ENCODE data around the gene PLA2R1.

Gene PLA2R1

DNA sequence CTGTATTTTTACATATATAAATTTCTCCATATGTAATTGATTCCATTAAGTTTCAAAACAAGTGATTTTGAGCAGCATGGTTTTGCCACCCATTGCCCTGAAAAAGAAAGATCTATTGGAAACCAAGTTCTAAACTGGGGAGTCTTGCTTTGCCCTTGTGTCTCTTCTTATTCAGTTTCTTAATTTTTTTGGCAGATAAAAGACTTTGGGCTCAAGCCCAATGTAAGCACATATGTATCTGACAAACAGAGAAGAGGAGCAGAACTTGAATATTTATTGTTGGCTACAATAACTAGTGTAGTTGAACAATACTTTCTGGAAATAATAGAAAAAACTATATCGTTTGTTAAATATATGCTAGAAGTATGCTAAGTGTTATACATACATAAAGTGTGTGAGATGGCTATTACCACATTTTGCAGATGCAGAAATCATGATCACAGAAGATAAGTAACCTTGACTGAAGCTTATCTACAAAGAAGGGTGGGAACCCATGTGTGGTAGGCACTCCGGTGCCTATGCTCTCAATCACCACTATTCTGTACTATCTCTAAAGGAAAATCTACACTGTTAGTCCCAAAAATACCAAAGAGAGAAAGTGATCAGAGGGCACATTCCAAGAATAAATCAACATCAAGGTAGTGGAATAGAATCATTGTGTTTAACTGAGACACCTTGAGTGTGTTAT lies 109.1 kb downstream of the PLA2R1 start:
- H4K8ac ChIP-seq (ENCODE audit: low read depth, low read length), result no peak overlapping the region
- H2BK120ac ChIP-seq (ENCODE audit: low read depth, low read length), result no peak overlapping the region
- no peak overlapping the region for H3K23ac ChIP-seq (ENCODE audit: low read depth, low read length, poor library complexity)
- no peak overlapping the region for H3K18ac ChIP-seq (ENCODE audit: low read length)
- H2BK5ac ChIP-seq (ENCODE audit: low read length), result no peak overlapping the region
- H3K4me2 ChIP-seq (ENCODE audit: insufficient read depth, low read length, poor library complexity, severe bottlenecking), result no peak overlapping the region
- no peak overlapping the region for H3K4ac ChIP-seq (ENCODE audit: low read length)
- H2AFZ ChIP-seq (ENCODE audit: low read length), result no peak overlapping the region
- H3K27ac ChIP-seq (replicated peaks; ENCODE audit: low read length), result no peak overlapping the region
- no peaks in the 10 kb centered on the region for H3K79me1 ChIP-seq (ENCODE audit: low read depth, low read length)
- H2BK15ac ChIP-seq (ENCODE audit: low read length), result no peak overlapping the region
- no peak overlapping the region for H2AK5ac ChIP-seq (ENCODE audit: low read depth, low read length)
- no peak overlapping the region for H3K14ac ChIP-seq (ENCODE audit: low read length)
- WGBS, 2 donors (ENCODE audit: extremely low coverage in 2 of 2, insufficient read length in 2 of 2, insufficient replicate concordance in 1 of 2), result no CpG with 5 or more reads among the region's 2 CpGs
- no peaks in the 10 kb centered on the region for H3K36me3 ChIP-seq (replicated peaks in 1 of 2; ENCODE audit: control insufficient read depth in 2 of 2, insufficient read depth in 2 of 2, low read length in 2 of 2)
- no peak overlapping the region for H4K91ac ChIP-seq (ENCODE audit: low read depth, low read length, poor library complexity)
- H2BK12ac ChIP-seq (ENCODE audit: low read length), result no peak overlapping the region
- no peak overlapping the region for H3K4me3 ChIP-seq (ENCODE audit: low read length in 2 of 2)
- H3K9me3 ChIP-seq (replicated peaks in 1 of 2; ENCODE audit: control insufficient read depth in 2 of 2, insufficient read depth in 1 of 2, low read depth in 1 of 2, low read length in 2 of 2), result no peaks in the 10 kb centered on the region
- H3K4me1 ChIP-seq (ENCODE audit: control insufficient read depth in 2 of 2, insufficient read depth in 1 of 2, low read depth in 1 of 2, low read length in 2 of 2), result no peaks in the 10 kb centered on the region
- no peak for DNase-seq (ENCODE audit: low spot score)
- H3K27me3 ChIP-seq (ENCODE audit: control insufficient read depth in 3 of 3, insufficient read depth in 3 of 3, low read depth in 1 of 3, low read length in 3 of 3), result no peaks in the 10 kb centered on the region
- H3K9ac ChIP-seq (ENCODE audit: low read depth, low read length, poor library complexity), result no peak overlapping the region

DNA sequence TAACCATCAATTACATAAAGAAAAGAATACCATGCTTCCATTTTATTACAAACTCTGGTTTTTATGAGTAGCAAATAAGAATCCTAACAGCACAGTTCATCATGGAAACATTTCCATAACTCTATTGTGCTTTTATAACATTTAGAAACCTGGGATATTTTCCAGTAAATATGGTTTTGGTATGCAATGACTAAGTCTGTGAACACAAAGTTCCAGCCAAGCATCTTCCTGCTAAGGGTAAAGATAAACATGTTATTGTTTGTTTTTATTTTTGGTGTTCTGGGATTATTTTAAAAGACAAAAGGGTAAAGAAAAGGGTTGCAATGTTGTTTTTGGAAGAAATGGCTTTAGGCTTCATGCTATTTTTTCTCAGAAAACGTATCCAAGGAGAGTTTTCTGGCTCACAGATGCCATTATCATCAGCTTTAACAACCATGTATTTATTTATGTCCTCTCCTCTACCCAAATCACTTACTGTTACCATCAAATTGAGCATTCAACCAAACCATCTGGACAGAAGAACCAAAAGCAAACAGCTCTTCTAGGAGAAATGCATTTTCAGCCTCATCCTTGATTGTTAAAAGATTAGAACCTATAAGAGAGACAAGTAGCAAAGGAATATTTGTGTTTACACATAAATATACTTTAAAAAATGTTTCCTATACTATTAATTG lies 116.0 kb downstream of the PLA2R1 start:
- Histone ChIP-seq H3K27me3 (ENCODE audit: control insufficient read depth in 3 of 3, insufficient read depth in 3 of 3, low read depth in 1 of 3, low read length in 3 of 3) (no peaks in the 10 kb centered on the region), H3K4ac (ENCODE audit: low read length) (no peak overlapping the region), H3K23ac (ENCODE audit: low read depth, low read length, poor library complexity) (no peak overlapping the region), H2AFZ (ENCODE audit: low read length) (no peak overlapping the region), H3K4me3 (ENCODE audit: low read length in 2 of 2) (no peak overlapping the region), H2BK120ac (ENCODE audit: low read depth, low read length) (no peak overlapping the region), H3K18ac (ENCODE audit: low read length) (no peak overlapping the region), H3K14ac (ENCODE audit: low read length) (no peak overlapping the region), H3K27ac (replicated peaks; ENCODE audit: low read length) (no peak overlapping the region), H2BK12ac (ENCODE audit: low read length) (no peak overlapping the region), H3K36me3 (replicated peaks in 1 of 2; ENCODE audit: control insufficient read depth in 2 of 2, insufficient read depth in 2 of 2, low read length in 2 of 2) (no peaks in the 10 kb centered on the region), H2BK5ac (ENCODE audit: low read length) (no peak overlapping the region), H3K79me1 (ENCODE audit: low read depth, low read length) (no peaks in the 10 kb centered on the region), H2BK15ac (ENCODE audit: low read length) (no peak overlapping the region), H3K4me2 (ENCODE audit: insufficient read depth, low read length, poor library complexity, severe bottlenecking) (no peak overlapping the region), H4K91ac (ENCODE audit: low read depth, low read length, poor library complexity) (no peak overlapping the region), H3K9me3 (replicated peaks in 1 of 2; ENCODE audit: control insufficient read depth in 2 of 2, insufficient read depth in 1 of 2, low read depth in 1 of 2, low read length in 2 of 2) (no peaks in the 10 kb centered on the region), H2AK5ac (ENCODE audit: low read depth, low read length) (no peak overlapping the region), H3K4me1 (ENCODE audit: control insufficient read depth in 2 of 2, insufficient read depth in 1 of 2, low read depth in 1 of 2, low read length in 2 of 2) (no peaks in the 10 kb centered on the region), H3K9ac (ENCODE audit: low read depth, low read length, poor library complexity) (no peak overlapping the region), H4K8ac (ENCODE audit: low read depth, low read length) (no peak overlapping the region)
- no peak for DNase-seq (ENCODE audit: low spot score)
- WGBS, 2 donors (ENCODE audit: extremely low coverage in 2 of 2, insufficient read length in 2 of 2, insufficient replicate concordance in 1 of 2), result no CpG with 5 or more reads among the region's 1 CpG

DNA sequence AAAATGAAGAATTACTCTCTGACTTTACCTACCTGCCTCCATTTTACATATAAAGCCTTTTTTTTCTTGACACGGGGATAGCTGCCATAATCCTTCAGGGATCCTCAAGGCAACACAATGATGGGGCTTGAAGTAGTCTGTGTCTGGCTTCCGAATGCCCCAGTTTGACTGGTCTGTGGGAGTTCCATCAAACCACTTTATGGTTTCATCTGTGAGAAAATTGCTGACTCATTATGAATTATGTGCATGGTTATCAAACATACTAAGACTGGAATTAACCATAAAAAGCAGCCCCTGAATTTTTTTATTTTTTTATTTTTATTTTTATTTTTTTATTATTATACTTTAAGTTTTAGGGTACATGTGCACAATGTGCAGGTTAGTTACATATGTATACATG lies 117.5 kb downstream of the PLA2R1 start:
- no peak overlapping the region for H3K4me3 ChIP-seq (ENCODE audit: low read length in 2 of 2)
- no CpG with 5 or more reads among the region's 2 CpGs for WGBS, 2 donors (ENCODE audit: extremely low coverage in 2 of 2, insufficient read length in 2 of 2, insufficient replicate concordance in 1 of 2)
- no peaks in the 10 kb centered on the region for H3K36me3 ChIP-seq (replicated peaks in 1 of 2; ENCODE audit: control insufficient read depth in 2 of 2, insufficient read depth in 2 of 2, low read length in 2 of 2)
- no peak overlapping the region for H3K4ac ChIP-seq (ENCODE audit: low read length)
- no peak overlapping the region for H2AK5ac ChIP-seq (ENCODE audit: low read depth, low read length)
- no peak overlapping the region for H2BK12ac ChIP-seq (ENCODE audit: low read length)
- H3K9ac ChIP-seq (ENCODE audit: low read depth, low read length, poor library complexity), result no peak overlapping the region
- H3K27me3 ChIP-seq (ENCODE audit: control insufficient read depth in 3 of 3, insufficient read depth in 3 of 3, low read depth in 1 of 3, low read length in 3 of 3), result no peaks in the 10 kb centered on the region
- H3K9me3 ChIP-seq (replicated peaks in 1 of 2; ENCODE audit: control insufficient read depth in 2 of 2, insufficient read depth in 1 of 2, low read depth in 1 of 2, low read length in 2 of 2), result no peaks in the 10 kb centered on the region
- no peaks in the 10 kb centered on the region for H3K4me1 ChIP-seq (ENCODE audit: control insufficient read depth in 2 of 2, insufficient read depth in 1 of 2, low read depth in 1 of 2, low read length in 2 of 2)
- H3K23ac ChIP-seq (ENCODE audit: low read depth, low read length, poor library complexity), result no peak overlapping the region
- no peak overlapping the region for H3K18ac ChIP-seq (ENCODE audit: low read length)
- no peak overlapping the region for H3K14ac ChIP-seq (ENCODE audit: low read length)
- no peak overlapping the region for H3K4me2 ChIP-seq (ENCODE audit: insufficient read depth, low read length, poor library complexity, severe bottlenecking)
- H3K79me1 ChIP-seq (ENCODE audit: low read depth, low read length), result no peaks in the 10 kb centered on the region
- H2BK5ac ChIP-seq (ENCODE audit: low read length), result no peak overlapping the region
- DNase-seq (ENCODE audit: low spot score), result no peak
- no peak overlapping the region for H2BK120ac ChIP-seq (ENCODE audit: low read depth, low read length)
- H4K8ac ChIP-seq (ENCODE audit: low read depth, low read length), result no peak overlapping the region
- no peak overlapping the region for H2BK15ac ChIP-seq (ENCODE audit: low read length)
- no peak overlapping the region for H2AFZ ChIP-seq (ENCODE audit: low read length)
- no peak overlapping the region for H3K27ac ChIP-seq (replicated peaks; ENCODE audit: low read length)
- no peak overlapping the region for H4K91ac ChIP-seq (ENCODE audit: low read depth, low read length, poor library complexity)

DNA sequence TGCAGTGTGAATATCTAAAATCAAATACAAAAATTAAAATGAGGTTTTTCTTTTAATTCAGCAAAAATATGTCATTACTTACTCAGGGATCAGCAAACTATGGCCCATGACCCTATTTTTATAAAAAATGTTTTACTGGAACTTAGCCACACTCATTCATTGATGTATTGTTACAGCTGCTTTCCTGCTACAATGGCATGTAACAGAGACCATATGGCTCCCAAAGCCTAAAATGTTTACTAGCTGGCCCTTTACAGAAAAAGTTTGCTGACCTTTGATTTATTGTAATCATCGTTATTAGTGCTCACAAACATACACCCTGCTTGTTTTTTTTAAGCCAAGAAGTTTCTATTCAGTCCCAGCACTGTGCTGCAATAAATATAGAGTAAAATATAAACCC lies 120.3 kb downstream of the PLA2R1 start:
- Histone ChIP-seq H4K8ac (ENCODE audit: low read depth, low read length) (no peak overlapping the region), H2AFZ (ENCODE audit: low read length) (no peak overlapping the region), H3K27ac (replicated peaks; ENCODE audit: low read length) (no peak overlapping the region), H3K9me3 (replicated peaks in 1 of 2; ENCODE audit: control insufficient read depth in 2 of 2, insufficient read depth in 1 of 2, low read depth in 1 of 2, low read length in 2 of 2) (no peaks in the 10 kb centered on the region), H3K79me1 (ENCODE audit: low read depth, low read length) (no peaks in the 10 kb centered on the region), H3K36me3 (replicated peaks in 1 of 2; ENCODE audit: control insufficient read depth in 2 of 2, insufficient read depth in 2 of 2, low read length in 2 of 2) (no peaks in the 10 kb centered on the region), H3K23ac (ENCODE audit: low read depth, low read length, poor library complexity) (no peak overlapping the region), H2AK5ac (ENCODE audit: low read depth, low read length) (no peak overlapping the region), H3K4me3 (ENCODE audit: low read length in 2 of 2) (no peak overlapping the region), H3K27me3 (ENCODE audit: control insufficient read depth in 3 of 3, insufficient read depth in 3 of 3, low read depth in 1 of 3, low read length in 3 of 3) (no peaks in the 10 kb centered on the region), H2BK15ac (ENCODE audit: low read length) (no peak overlapping the region), H3K4me2 (ENCODE audit: insufficient read depth, low read length, poor library complexity, severe bottlenecking) (no peak overlapping the region), H4K91ac (ENCODE audit: low read depth, low read length, poor library complexity) (no peak overlapping the region), H3K18ac (ENCODE audit: low read length) (no peak overlapping the region), H3K4ac (ENCODE audit: low read length) (no peak overlapping the region), H3K14ac (ENCODE audit: low read length) (no peak overlapping the region), H2BK120ac (ENCODE audit: low read depth, low read length) (no peak overlapping the region), H2BK5ac (ENCODE audit: low read length) (no peak overlapping the region), H3K9ac (ENCODE audit: low read depth, low read length, poor library complexity) (no peak overlapping the region), H2BK12ac (ENCODE audit: low read length) (no peak overlapping the region), H3K4me1 (ENCODE audit: control insufficient read depth in 2 of 2, insufficient read depth in 1 of 2, low read depth in 1 of 2, low read length in 2 of 2) (no peaks in the 10 kb centered on the region)
- no CpG with 5 or more reads among the region's 1 CpG for WGBS, 2 donors (ENCODE audit: extremely low coverage in 2 of 2, insufficient read length in 2 of 2, insufficient replicate concordance in 1 of 2)
- no peak for DNase-seq (ENCODE audit: low spot score)

Data from neuronal stem cell (in vitro differentiated cells).